ENCODE results near the gene IQCF6. TPM values are rescaled to one million over a fixed set of nuclear protein-coding genes. Genes with fewer than 3 reads are reported as not detected.
"Not testable (repeated sequence)": the region's sequence is repeated elsewhere in the genome, so short reads cannot be mapped to it uniquely, and the experiment has no call there.

The IQCF6 gene
- polyA plus RNA-seq, 1 experiment: not detected

DNA sequence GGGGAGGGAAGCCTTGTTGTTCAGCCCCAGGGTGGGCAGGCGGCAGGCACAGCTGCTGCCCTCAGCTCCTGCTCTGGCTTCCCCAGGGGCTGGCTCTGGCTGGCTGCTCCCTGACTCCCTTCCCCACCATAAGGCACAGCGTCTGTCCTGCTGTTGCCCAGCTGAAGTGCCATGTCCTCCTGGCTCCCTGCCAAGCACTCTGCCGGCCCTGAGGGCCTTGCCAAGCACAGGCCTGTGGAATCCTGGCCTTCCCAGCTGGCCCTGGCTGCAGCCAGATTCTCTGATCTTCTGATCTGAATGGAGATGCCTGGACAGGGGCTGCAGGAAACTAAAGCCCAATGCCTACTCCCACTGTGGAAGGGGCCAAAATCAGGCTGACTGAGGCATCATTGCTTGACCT, 1.1 kb downstream of the IQCF6 start:
- no peak overlapping the region for H3K4me3 ChIP-seq (ENCODE audit: low read depth, low read length)
- no peaks in the 10 kb centered on the region for H3K36me3 ChIP-seq (ENCODE audit: control insufficient read depth, insufficient read depth, low read length)
- TF ChIP-seq CTCF (IDR thresholded peaks at IDR 0.05; ENCODE audit: insufficient read depth, low read depth, low read length): no peak
- H3K27me3 ChIP-seq (ENCODE audit: control insufficient read depth, insufficient read depth, low read length): peaks cover 2% of the 10 kb centered on the region; the same call in 1 of the 2 replicates
- ChIA-PET CTCF (no interaction called here), POLR2A (no interaction called here)
- no peak for DNase-seq (ENCODE audit: low read depth)

GRCh38 chr3:51773529-51774056, 5.4 kb downstream of the IQCF6 start:
- Histone ChIP-seq H3K4me3 (ENCODE audit: low read depth, low read length) (no peak overlapping the region), H3K36me3 (ENCODE audit: control insufficient read depth, insufficient read depth, low read length) (no peaks in the 10 kb centered on the region), H3K27me3 (ENCODE audit: control insufficient read depth, insufficient read depth, low read length) (peaks cover 7% of the 10 kb centered on the region)
- CTCF ChIA-PET: no interaction called here
- POLR2A ChIA-PET: no interaction called here
- TF ChIP-seq CTCF (IDR thresholded peaks at IDR 0.05; ENCODE audit: insufficient read depth, low read depth, low read length): no peak
- DNase-seq (ENCODE audit: low read depth): no peak

GRCh38 chr3:51759203-51759602, 19.8 kb downstream of the IQCF6 start:
- TF ChIP-seq CTCF (IDR thresholded peaks at IDR 0.05; ENCODE audit: insufficient read depth, low read depth, low read length): no peak
- no peaks in the 10 kb centered on the region for H3K36me3 ChIP-seq (ENCODE audit: control insufficient read depth, insufficient read depth, low read length)
- ChIA-PET CTCF (no interaction called here), POLR2A (no interaction called here)
- no peak for DNase-seq (ENCODE audit: low read depth)
- H3K27me3 ChIP-seq (ENCODE audit: control insufficient read depth, insufficient read depth, low read length): no peaks in the 10 kb centered on the region
- no peak overlapping the region for H3K4me3 ChIP-seq (ENCODE audit: low read depth, low read length)

- CTCF ChIA-PET: interaction anchor here (0.6 kb wide), 1 partner anchor 9 kb away, joined by 3 read pairs; no protein-coding TSS in a partner anchor
- H3K4me3 ChIP-seq (ENCODE audit: low read depth, low read length); H3K27me3 ChIP-seq (ENCODE audit: control insufficient read depth, insufficient read depth, low read length); DNase-seq (ENCODE audit: low read depth); H3K36me3 ChIP-seq (ENCODE audit: control insufficient read depth, insufficient read depth, low read length); POLR2A ChIA-PET: not testable (repeated sequence)
Observed at GRCh38 chr3:51753763-51754750, 25.0 kb downstream of the IQCF6 start.

- CTCF ChIA-PET: no interaction called here
- no peak for TF ChIP-seq CTCF (IDR thresholded peaks at IDR 0.05; ENCODE audit: insufficient read depth, low read depth, low read length)
- no peaks in the 10 kb centered on the region for H3K27me3 ChIP-seq (ENCODE audit: control insufficient read depth, insufficient read depth, low read length)
- POLR2A ChIA-PET: no interaction called here
- H3K4me3 ChIP-seq (ENCODE audit: low read depth, low read length): no peak overlapping the region
- DNase-seq (ENCODE audit: low read depth): no peak
- H3K36me3 ChIP-seq (ENCODE audit: control insufficient read depth, insufficient read depth, low read length): no peaks in the 10 kb centered on the region
Observed at GRCh38 chr3:51751287-51751686, 27.8 kb downstream of the IQCF6 start.

All from BJ (cell line).